Measurements from ENCODE around the gene SFXN3.
A peak's percentile ranks its signal among the peaks of the same experiment; 100 is the strongest.

The SFXN3 gene

DNA sequence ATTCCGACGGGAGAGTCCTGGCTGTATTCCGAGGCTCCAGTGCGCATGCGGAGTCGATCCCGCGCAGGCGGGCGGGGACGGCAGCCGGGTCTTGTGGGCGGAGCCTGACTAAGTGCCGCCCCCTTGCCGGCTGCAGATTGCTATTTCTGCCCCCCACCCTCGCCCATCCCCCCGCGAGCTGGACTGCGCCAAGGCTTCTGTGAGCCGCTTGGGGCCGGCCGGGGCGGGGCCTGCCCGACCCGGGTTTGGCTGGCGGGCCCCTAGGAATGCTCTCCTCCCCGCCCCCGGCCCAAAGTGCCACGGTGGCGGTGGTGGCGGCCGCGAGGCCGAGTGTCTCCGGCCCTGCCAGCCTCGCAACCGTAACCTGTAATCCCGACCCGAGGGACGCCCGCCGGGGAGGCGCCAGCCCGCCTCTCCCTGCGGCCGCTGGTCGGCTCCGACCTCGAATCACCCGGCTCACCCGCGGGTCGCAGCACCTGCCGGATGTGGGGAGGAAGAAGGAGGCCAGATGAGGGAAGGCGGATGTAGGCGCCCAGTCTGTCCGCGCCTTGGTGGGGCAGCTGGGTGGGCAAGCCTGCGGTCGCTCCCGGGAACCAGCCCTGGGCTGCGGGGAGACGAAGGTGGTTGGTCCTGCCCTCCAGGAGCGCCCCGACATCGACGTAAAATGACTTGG lies 30.1 kb downstream of the SFXN3 start:
- peak; percentile 95 for DNase-seq

DNA sequence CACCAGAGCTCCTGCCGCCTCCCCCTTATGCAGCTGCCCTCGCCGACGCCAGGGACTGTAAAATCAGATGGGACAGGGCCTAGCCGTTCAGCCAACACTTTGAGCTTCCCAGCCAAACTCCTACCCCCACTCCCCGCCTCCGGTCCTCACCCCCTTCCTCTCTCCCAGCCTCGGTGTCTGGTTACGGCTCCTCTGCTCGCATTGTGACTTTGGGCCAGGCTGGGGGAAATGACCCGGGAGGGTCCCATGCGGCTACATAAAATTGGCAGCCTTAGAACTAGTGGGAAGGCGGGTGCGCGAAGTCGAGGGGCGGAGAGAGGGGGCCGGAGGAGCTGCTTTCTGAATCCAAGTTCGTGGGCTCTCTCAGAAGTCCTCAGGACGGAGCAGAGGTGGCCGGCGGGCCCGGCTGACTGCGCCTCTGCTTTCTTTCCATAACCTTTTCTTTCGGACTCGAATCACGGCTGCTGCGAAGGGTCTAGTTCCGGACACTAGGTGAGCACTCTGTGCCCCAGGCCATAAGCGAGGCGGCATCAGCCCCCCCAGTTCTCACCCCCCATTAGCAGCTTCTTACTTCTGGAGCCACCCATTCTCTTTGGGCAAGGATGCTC lies 30.7 kb downstream of the SFXN3 start, which contains the start of gene KAZALD1:
TSS of gene KAZALD1 (plus strand) at position 366 of the 608 bp plus-strand sequence. CDS start 604 bp downstream, outside the sequence.
- no peak for DNase-seq

DNA sequence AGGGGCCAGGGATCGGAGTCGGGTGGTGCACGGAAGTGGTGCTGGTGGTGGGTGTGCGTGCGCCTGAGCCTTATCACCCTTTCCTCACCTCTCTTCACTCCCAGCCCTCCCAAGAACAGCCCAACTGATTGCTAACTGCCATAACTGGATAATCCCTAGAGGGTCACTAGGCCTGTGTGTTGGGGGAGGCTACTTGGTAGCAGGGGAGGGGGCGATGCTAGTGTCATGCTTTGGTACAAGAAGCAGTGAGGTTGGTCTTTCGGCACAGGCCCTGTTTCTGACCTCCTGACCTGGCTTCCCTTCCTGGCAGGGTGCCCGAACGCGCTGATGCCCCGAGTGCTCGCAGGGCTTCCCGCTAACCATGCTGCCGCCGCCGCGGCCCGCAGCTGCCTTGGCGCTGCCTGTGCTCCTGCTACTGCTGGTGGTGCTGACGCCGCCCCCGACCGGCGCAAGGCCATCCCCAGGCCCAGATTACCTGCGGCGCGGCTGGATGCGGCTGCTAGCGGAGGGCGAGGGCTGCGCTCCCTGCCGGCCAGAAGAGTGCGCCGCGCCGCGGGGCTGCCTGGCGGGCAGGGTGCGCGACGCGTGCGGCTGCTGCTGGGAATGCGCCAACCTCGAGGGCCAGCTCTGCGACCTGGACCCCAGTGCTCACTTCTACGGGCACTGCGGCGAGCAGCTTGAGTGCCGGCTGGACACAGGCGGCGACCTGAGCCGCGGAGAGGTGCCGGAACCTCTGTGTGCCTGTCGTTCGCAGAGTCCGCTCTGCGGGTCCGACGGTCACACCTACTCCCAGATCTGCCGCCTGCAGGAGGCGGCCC lies 31.4 kb downstream of the SFXN3 start:
- DNase-seq = peak; percentile 76

DNA sequence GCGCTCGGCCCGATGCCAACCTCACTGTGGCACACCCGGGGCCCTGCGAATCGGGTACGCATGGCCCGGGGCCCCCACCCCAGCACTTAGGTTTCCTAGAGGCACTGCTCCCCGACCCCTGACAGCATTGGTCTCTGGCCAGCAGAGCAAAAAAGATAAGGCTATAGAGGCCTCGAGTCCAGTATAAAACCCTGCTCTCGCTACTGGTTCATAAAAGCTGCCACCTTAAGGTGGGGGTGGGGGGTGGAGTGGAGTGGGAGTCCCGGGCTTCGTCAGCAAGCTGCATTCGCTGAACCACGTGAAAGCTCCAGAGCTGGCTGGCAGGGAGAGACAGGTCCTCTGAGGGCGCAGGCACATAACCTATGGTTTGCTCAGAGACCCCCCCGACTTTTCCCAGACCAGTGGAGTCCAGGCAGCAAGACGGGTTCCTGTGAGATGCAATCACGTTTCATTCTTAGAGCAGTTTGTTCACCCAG lies 32.1 kb downstream of the SFXN3 start:
- DNase-seq = no peak

DNA sequence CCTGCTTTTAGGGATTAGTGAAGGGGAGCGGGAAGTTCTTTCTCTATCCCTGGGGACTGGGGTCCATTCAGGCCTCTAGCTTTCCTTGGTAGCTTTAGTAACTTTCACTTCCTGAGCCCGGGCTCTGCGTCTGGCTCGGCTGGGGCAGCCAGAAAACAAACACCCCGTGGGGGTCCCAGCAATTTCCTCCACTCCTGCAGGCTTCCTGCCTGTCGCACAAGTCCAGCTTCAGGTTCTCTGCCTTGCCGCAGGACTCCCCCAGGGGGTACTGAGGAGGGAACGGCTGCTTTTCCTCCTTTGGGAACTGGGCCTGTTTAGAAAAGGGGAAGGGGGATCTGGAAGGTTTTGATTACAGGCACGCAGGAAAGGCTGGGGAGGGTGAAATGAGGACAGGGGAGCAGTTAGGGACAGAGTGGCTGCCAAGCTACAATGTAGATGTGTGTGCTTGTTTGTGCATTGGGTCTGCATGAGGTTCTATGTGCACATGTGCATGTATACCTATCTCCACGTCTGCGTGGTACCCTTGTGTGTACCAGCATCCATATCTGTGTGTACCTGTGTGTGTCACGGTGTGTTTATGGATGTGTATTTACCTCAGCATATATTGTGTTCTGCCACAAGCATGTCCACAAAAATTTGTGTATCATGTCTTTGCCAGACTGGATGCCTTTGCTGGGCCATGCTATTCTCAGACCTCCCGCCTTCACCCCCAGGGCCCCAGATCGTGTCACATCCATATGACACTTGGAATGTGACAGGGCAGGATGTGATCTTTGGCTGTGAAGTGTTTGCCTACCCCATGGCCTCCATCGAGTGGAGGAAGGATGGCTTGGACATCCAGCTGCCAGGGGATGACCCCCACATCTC lies 32.7 kb downstream of the SFXN3 start:
- DNase-seq = no peak

DNA sequence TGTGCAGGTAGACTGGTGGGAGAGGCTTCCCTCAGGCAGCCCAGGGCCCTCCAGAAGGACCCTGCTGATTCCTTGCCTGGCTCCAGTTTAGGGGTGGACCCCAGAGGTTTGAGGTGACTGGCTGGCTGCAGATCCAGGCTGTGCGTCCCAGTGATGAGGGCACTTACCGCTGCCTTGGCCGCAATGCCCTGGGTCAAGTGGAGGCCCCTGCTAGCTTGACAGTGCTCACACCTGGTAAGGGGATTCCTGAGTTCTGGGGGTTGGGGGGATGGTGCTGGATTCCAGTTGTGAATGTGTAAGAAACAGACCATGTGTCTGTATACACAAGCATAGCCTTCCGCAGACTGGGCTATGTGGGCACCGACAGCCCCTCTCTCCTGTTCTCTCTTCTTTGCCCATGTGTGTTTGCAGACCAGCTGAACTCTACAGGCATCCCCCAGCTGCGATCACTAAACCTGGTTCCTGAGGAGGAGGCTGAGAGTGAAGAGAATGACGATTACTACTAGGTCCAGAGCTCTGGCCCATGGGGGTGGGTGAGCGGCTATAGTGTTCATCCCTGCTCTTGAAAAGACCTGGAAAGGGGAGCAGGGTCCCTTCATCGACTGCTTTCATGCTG lies 33.5 kb downstream of the SFXN3 start:
- no peak for DNase-seq

DNA sequence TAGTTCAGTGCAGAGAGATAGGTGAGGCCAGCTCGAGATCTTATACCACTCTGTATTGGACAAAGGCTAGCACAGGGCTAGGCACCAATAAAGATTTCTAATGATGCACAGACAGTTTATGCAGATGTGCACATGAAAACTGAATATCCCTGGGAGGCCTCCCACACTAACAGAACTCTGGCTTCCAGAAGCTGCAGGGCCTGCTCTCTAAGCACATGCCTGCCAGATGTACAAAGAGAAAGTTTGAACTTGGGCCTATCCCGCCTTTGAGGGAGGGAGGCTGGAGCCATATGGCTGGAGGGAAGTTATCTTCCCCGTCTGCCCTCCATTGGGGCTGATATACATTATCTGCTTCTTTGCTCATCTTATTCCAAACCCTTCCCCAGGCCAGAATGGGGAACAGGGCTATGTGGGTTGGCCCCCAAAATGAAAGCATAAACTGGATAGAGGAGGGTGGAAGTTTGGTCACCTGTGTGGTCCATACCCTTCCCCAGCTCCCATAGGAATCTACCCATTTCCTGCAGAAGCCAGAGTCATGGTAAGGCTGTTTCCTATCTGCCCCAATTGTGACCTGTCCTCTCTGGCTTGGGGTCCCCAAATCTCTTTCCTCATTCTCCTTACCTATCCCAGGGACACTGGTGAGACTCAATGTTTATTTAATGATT lies 34.6 kb downstream of the SFXN3 start:
- no peak for DNase-seq

DNA sequence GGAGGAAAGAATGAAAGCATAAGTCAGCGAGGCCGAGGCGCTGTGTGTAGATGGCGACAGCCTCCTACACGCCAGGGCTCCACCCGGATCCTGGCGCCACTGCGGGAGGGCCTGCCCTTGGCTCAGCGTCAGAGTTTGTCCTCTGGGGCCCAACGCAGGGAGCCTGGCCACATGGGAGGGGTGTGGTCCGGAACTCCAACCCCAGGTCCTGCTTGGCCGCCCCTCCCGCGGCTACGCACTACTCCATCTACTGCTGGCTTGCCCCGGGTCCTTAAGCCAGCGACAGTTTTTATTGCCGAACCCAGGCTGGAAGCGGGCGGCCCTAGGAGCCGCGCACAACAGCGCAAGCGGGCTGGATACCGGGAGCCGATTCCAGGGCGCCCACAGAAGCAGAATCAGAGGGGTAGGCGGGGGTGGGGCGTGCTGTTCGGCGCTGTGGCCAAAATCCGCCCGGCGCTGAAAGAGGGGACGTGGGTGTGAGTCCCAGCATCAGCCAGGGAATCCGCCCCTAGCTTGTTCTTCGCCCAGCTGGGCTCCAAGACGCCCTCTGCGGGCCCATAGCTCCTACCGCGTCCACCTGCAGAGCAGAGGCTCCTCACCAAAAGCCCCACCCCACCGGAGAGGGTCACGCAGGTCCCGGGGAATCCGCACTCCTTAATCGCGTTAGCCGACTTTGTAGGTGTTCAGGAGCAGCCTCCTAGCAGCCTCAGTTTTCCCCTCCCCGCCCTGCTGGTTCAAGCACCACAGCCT lies 35.3 kb downstream of the SFXN3 start:
- DNase-seq = peak; percentile 68

DNA sequence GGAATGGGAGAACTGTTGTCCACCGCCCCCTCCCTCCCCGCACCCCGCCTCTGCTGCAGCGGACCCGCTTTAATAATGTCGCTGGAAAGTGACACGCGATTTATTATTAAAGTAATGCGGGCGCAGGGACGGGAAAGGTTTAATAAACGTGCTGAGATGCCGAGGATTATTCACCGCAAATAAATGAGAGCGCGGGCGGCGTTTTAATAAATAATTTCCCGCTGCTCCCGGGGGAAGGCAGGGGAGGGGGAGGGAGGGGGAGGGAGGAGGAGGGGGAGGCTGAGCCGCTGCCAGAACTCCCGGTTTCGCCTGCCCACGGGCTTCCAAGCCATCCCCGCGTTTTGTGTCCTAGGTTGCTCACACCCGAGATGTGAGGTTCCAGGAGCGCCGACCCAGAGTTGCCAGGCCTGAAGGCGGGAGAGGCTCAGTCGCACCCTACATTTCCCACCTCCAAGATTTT lies 35.9 kb downstream of the SFXN3 start:
- no peak for DNase-seq

DNA sequence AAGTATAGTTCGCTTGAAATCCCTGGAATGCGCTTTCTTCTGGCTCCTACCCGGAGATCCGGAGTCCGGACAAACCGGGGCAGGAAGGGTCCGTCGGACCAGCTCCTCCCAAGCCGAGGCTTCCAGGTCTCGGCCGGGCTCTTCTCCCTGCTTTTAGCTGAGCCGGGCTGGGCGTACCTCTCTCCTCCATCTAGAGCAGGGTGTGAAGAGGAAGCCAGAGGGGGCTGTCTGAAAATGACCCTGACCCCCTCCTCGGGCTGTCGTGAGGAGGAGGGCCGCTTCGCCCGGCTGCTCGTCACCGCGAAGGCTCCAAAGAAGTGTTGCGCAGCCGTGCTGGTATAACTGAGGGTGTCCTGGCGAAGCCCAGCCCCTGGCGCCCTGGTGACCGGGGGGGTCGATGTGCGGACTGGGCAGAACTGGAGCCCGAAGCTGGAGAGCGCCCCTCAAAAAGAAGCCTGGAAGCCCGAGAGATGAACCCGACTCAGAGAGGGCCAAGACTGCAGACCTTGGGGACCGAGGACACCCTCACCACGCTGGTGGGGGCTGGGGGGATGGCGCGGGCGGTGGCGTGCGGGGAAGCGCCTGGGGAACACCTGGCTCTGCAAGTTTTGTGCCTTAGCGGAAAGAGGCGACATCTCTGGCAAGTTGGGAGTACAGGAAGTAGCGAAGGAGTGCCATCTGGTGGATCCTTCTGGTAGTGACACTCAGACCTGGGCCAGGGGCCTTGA lies 36.5 kb downstream of the SFXN3 start:
- peak; percentile 88 for DNase-seq

DNA sequence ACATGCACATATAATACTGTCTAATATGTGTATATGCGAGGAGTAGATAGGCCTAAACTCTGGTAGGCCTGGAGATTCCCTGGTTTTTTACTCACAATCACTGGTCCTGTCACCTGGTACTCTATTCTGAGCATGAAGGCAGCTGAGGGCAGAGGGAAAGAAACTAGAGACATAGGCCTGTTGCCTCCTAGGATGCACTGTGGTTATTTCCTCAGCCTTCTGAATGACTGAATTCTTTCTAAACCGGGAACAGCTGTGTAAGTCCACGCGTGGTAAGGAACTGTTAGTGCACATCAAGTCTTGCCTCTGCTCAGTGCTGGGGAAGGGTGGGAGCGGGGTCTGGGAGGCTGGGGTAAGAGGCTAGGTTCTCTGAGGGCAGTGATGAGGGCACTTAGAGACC lies 38.4 kb downstream of the SFXN3 start:
- DNase-seq = no peak

DNA sequence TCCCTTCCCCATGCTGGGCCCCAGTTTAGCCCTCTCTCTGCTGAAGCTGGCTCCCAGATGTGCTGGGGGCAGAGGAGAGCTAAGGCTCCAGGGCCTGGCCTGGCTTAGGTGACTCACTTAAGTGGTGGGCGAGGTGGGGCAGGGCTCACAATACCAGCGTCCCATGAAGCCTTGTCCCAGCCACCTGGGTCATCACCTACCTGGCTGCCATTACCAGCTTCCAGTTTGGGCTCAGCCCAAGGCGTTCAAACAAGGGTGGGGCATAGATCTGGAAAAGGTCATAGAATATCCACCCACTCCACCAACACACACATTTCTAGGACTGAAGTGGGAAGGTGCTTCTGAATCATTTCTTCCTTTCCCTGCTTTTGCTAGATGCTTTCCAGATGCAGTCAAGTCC lies 39.1 kb downstream of the SFXN3 start:
- DNase-seq = no peak

DNA sequence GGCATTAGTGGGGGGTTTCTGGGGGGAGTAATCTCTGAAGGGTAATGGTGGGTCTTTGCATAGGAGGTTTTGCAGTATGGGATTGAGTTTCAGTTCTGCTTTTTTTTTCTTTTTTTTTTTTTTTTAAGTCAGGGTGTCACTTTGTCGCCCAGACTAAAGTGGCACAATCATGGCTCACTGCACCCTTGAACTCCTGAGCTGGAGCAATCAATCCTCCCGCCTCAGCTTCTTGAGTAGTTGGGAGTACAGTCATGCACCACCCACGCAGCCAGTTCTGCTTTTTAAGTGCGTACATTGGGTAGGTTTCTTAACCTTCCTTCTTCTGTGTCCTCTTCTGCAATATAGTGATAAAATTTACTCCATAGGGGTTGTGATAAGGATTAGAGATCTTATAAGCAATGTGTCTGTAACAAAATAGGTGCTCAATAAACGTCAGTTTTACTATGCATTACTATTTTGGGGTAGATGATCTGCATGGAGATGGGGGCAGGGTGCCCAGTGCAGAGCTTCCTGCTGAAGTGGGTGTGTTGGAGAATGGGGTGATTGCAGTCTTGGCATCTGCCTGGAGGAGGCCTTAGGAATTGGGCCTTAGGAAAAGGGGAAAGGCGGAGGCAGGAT lies 40.3 kb downstream of the SFXN3 start:
- peak; percentile 62 for DNase-seq

DNA sequence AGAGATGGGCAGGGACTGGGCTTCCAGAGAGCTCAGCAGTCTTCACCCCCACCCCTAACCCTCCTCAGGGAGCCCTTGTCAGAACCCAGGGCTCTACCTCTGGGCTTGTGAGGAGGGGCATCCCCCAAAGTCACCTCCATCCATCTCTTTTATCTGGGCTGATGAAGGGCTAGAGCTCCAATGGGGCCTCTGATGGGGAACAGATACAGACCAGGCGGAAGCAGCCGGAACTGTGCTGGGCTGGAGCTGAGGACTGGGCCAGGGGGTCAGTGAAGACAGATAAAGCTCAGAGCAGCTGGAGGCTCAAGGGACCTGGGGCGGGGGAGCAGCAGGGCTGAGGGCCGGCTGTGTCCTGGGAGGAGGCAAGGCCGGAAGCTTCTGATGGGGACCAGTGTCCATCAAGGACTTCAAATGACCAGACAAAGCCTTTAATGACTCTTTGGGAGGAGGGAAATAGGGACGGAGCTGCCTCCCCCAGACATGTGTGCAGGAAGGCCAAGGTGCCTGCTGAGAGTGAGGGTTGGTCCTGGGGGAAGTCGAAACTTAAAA lies 40.9 kb downstream of the SFXN3 start:
- DNase-seq = no peak

DNA sequence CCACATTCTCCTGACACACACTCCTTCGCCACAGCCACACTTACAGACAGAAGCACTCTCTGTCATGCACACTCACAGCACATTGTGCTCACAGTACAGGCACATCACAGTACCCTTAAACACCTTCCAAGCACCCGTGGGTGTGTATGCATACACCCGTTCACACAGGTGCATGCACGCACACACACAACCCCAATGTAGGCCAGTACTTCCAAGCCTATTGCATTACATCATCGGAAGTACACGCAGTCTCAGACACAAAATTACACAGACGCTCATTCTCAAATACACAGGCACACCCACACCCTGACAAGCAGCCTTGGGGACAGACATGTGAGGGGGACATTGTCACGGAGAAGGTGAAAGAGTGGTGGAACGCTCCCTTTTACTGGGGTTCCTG lies 41.9 kb downstream of the SFXN3 start:
- no peak for DNase-seq

DNA sequence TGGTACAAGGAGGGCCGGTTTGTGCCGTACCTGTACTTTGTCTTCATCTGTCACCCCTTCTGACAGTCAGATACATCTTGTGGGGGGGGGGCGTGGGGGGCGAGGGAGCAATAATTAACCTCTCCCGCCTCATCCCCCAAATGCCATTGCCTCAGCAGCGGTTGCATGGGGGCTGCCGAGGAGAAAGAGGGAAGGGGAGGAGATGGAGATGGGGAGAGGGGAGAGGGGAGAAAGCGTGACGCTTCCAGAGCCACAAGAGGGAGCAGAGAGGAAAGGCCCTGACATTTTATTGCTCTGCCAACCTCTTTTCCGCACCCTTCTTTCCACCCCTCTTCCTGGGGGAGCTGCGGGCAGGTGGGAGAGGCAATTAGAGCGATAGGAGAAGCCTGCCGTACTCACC lies 42.6 kb downstream of the SFXN3 start:
- no peak for DNase-seq

DNA sequence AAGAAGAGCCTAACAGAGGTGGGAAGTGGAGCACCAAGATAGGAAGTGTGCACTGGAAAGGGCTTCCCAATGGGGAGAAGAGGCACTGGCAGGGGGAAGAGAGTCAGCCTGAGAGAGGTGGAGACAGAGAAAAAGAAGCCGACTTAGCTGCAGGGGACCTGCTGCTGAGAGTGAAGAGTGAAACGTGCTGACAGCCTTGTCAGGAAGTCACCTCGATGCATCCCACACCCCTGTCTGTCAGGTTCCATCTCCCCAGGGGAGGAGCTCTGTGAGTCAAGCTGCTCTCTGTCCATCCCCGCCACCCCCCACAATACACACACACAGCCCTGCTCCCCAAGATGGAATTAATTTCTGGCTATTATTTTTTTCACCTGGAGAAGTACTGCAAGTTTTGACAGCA lies 44.7 kb downstream of the SFXN3 start:
- no peak for DNase-seq

DNA sequence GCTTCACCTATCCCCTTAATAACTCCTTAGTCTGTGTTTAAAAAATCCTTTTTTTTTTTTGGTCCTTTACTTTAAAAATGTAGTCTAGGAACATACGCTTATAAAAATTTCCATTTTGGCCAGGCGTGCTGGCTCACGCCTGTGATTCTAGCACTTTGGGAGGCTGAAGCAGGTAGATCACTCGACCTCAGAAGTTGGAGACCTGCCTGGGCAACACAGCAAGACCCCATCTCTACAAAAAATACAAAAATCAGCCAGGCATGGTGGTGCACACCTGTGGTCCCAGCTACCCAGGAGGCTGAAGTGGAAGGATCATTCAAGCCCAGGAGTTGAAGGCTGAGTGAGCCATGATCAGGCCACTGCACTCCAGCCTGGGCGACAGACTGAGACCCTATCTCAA lies 45.6 kb downstream of the SFXN3 start:
- no peak for DNase-seq

DNA sequence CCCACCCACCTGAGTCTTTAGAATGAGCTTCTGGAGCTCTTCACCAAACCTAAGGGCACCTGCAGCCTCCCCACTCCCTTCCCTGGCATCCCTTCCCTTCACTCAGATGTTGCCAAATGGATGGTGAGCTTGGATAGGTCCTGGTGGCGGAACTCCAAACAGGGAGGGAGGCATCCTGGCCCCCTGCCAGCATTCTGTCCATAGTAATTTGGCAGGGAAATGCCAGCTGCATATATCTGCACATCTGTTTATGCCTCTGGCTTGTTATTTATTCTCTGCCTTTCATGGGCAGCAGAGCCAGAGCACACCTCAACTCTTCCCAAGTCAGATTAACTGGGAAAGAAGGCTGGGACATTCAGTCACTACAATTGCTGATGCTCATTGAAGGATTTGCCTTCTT lies 48.8 kb downstream of the SFXN3 start:
- no peak for DNase-seq

Measured in stimulated activated CD4-positive, alpha-beta T cell treated with anti-CD3 and anti-CD28 coated beads, Interleukin-15, amount 100 ng/mL, for 24 hours (primary cell).